Measurements from ENCODE around the gene ARHGEF5.
"Not testable (repeated sequence)": the region's sequence is repeated elsewhere in the genome, so short reads cannot be mapped to it uniquely, and the experiment has no call there.

Gene ARHGEF5

GRCh38 chr7:144427539-144427938, 72.3 kb downstream of the ARHGEF5 start:
- DNase-seq (ENCODE audit: low read depth in 2 of 2, low spot score in 1 of 2) = not testable (repeated sequence)

GRCh38 chr7:144428431-144428830, 73.2 kb downstream of the ARHGEF5 start:
- DNase-seq (ENCODE audit: low read depth in 2 of 2, low spot score in 1 of 2) = no peak

All from stimulated activated CD8-positive, alpha-beta memory T cell treated with anti-CD3 and anti-CD28 coated beads, Interleukin-4, amount 100 ng/mL, for 1 hour (primary cell).